Measurements from ENCODE around the gene COL15A1.

- TF ChIP-seq, protein P1, sequence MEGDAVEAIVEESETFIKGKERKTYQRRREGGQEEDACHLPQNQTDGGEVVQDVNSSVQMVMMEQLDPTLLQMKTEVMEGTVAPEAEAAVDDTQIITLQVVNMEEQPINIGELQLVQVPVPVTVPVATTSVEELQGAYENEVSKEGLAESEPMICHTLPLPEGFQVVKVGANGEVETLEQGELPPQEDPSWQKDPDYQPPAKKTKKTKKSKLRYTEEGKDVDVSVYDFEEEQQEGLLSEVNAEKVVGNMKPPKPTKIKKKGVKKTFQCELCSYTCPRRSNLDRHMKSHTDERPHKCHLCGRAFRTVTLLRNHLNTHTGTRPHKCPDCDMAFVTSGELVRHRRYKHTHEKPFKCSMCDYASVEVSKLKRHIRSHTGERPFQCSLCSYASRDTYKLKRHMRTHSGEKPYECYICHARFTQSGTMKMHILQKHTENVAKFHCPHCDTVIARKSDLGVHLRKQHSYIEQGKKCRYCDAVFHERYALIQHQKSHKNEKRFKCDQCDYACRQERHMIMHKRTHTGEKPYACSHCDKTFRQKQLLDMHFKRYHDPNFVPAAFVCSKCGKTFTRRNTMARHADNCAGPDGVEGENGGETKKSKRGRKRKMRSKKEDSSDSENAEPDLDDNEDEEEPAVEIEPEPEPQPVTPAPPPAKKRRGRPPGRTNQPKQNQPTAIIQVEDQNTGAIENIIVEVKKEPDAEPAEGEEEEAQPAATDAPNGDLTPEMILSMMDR (IDR thresholded peaks at IDR 0.05), result no peak
- TF ChIP-seq ZFX (IDR thresholded peaks at IDR 0.05; ENCODE audit: borderline replicate concordance), result no peak
These were observed 61.2 kb downstream of the COL15A1 start for GRCh38 chr9:99004717-99005460.
